Stimulated activated CD8-positive, alpha-beta memory T cell treated with anti-CD3 and anti-CD28 coated beads, Interleukin-7, amount 100 ng/mL, for 4 hours (primary cell): ENCODE measurements around the gene SNTA1.
"Not testable (repeated sequence)": the region's sequence is repeated elsewhere in the genome, so short reads cannot be mapped to it uniquely, and the experiment has no call there.

Experiments used
- DNase-seq, 2 donors: peaks; one replicate each; pipeline ENCODE4 v3.0.0-alpha.2; 2020; ENCODE audit warnings: low read depth in 2 of 2

SNTA1 gene

GRCh38 chr20:33431797-33432381 is 11.7 kb downstream of the SNTA1 start:
- DNase-seq, result no peak

GRCh38 chr20:33423875-33424274 is 19.7 kb downstream of the SNTA1 start:
- not testable (repeated sequence) for DNase-seq

- DNase-seq, result no peak
Observed at GRCh38 chr20:33423141-33423834, 20.3 kb downstream of the SNTA1 start.

GRCh38 chr20:33419140-33419974 is 24.2 kb downstream of the SNTA1 start:
- no peak for DNase-seq

- no peak for DNase-seq
Observed at GRCh38 chr20:33418033-33418432, 25.5 kb downstream of the SNTA1 start.

GRCh38 chr20:33415948-33416347 is 27.6 kb downstream of the SNTA1 start:
- DNase-seq, result no peak

- no peak for DNase-seq
Observed at GRCh38 chr20:33412484-33412838, 31.1 kb downstream of the SNTA1 start.

- no peak for DNase-seq
Observed at GRCh38 chr20:33411711-33412483, 31.7 kb downstream of the SNTA1 start.

- DNase-seq, result no peak
Observed at GRCh38 chr20:33411242-33411641, 32.3 kb downstream of the SNTA1 start.

GRCh38 chr20:33410081-33410742 is 33.4 kb downstream of the SNTA1 start:
- no peak for DNase-seq

- no peak for DNase-seq
Observed at GRCh38 chr20:33408716-33409654, 34.6 kb downstream of the SNTA1 start.

- no peak for DNase-seq
Observed at GRCh38 chr20:33408313-33408712, 35.2 kb downstream of the SNTA1 start.

GRCh38 chr20:33407796-33408195 is 35.8 kb downstream of the SNTA1 start:
- DNase-seq, result no peak

GRCh38 chr20:33407251-33407650 is 36.3 kb downstream of the SNTA1 start:
- DNase-seq, result no peak

- no peak for DNase-seq
Observed at GRCh38 chr20:33404281-33404680, 39.3 kb downstream of the SNTA1 start.

GRCh38 chr20:33401921-33402369 is 41.6 kb downstream of the SNTA1 start:
- DNase-seq, result no peak

- DNase-seq, result peak; percentile 74 to 76
Observed at GRCh38 chr20:33401184-33401920, 42.2 kb downstream of the SNTA1 start, which contains the start of gene CDK5RAP1. Gene CDK5RAP1 (minus strand): TSS chr20:33401519. CDS start chr20:33397064, 4,455 bp downstream.

GRCh38 chr20:33400812-33401183 is 42.8 kb downstream of the SNTA1 start:
- DNase-seq, result no peak

GRCh38 chr20:33399924-33400323 is 43.6 kb downstream of the SNTA1 start:
- no peak for DNase-seq

- DNase-seq, result no peak
Observed at GRCh38 chr20:33394718-33395117, 48.8 kb downstream of the SNTA1 start.
